T-helper 22 cell (primary cell): ENCODE results near the gene PRF1.
"Not testable (repeated sequence)": the region's sequence is repeated elsewhere in the genome, so short reads cannot be mapped to it uniquely, and the experiment has no call there.

Source experiments
- DNase-seq: peaks from one replicate; pipeline ENCODE4 v3.0.0-alpha.2; 2020; ENCODE audit warnings: low read depth

Gene PRF1

GRCh38 chr10:70617798-70618568 lies 15.4 kb upstream of the PRF1 start:
- no peak for DNase-seq

GRCh38 chr10:70616761-70617160 lies 14.2 kb upstream of the PRF1 start:
- DNase-seq, result no peak

- no peak for DNase-seq
These were observed 13.4 kb upstream of the PRF1 start for GRCh38 chr10:70615784-70616522.

- no peak for DNase-seq
These were observed 12.7 kb upstream of the PRF1 start for GRCh38 chr10:70615211-70615610.

- DNase-seq, result not testable (repeated sequence)
These were observed 11.8 kb upstream of the PRF1 start for GRCh38 chr10:70614364-70614763.

GRCh38 chr10:70613941-70614340 lies 11.4 kb upstream of the PRF1 start:
- DNase-seq, result no peak

- DNase-seq, result no peak
These were observed 5.4 kb upstream of the PRF1 start for GRCh38 chr10:70607936-70608335.

- no peak for DNase-seq
These were observed 2.6 kb upstream of the PRF1 start for GRCh38 chr10:70605161-70605560.

- DNase-seq, result no peak
These were observed 1.6 kb upstream of the PRF1 start for GRCh38 chr10:70604106-70604505.

- no peak for DNase-seq
These were observed 884 bp upstream of the PRF1 start for GRCh38 chr10:70603449-70603801.

GRCh38 chr10:70601746-70602145 lies 795 bp downstream of the PRF1 start:
- DNase-seq, result no peak

- no peak for DNase-seq
These were observed 1.8 kb downstream of the PRF1 start for GRCh38 chr10:70600512-70601395.

- DNase-seq, result no peak
These were observed 2.8 kb downstream of the PRF1 start for GRCh38 chr10:70599791-70600190.

GRCh38 chr10:70599319-70599718 lies 3.2 kb downstream of the PRF1 start:
- DNase-seq, result no peak

- DNase-seq, result no peak
These were observed 3.7 kb downstream of the PRF1 start for GRCh38 chr10:70598857-70599295.

- DNase-seq, result no peak
These were observed 4.4 kb downstream of the PRF1 start for GRCh38 chr10:70597856-70598815.

- no peak for DNase-seq
These were observed 5.4 kb downstream of the PRF1 start for GRCh38 chr10:70596860-70597809.

GRCh38 chr10:70596110-70596798 lies 6.3 kb downstream of the PRF1 start:
- no peak for DNase-seq

GRCh38 chr10:70595566-70596016 lies 7.0 kb downstream of the PRF1 start:
- no peak for DNase-seq

- no peak for DNase-seq
These were observed 8.4 kb downstream of the PRF1 start for GRCh38 chr10:70594161-70594560.
